Frontal cortex (tissue), 4 donors: ENCODE results near the gene EGFR. TPM values are rescaled to one million over a fixed set of nuclear protein-coding genes. Genes with fewer than 3 reads are reported as not detected.

ENCODE experiments used
- DNase-seq, 2 donors: peaks; one replicate each; pipeline ENCODE4 v3.0.0; 2012; ENCODE audit warnings: low spot score in 2 of 2
- FAIRE-seq: peaks from 2 replicates; lab custom pipeline; 2012; peaks lifted over from hg19 to GRCh38; lab: Jason Lieb, UNC
- total RNA-seq: library from RNA; depleted of rRNA; stranded (reverse); fragments of >200 nt; gene quantifications from one replicate; pipeline ENCODE4 v1.2.3, GENCODE V29; 2014
- donor health status: control.
- donor health status: control.
- donor health status: control.

The EGFR gene
- total RNA-seq, 1 donor from 2014 or later = 5.3 TPM

GRCh38 chr7:55112056-55112455 is 93.2 kb downstream of the EGFR start:
- FAIRE-seq (no peak), DNase-seq (no peak)

- FAIRE-seq (no peak), DNase-seq (no peak)
Measured at GRCh38 chr7:55113760-55114540, 95.1 kb downstream of the EGFR start.

- DNase-seq = no peak
- no peak for FAIRE-seq
Measured at GRCh38 chr7:55117286-55117685, 98.5 kb downstream of the EGFR start.

GRCh38 chr7:55118426-55118825 is 99.6 kb downstream of the EGFR start:
- FAIRE-seq (no peak), DNase-seq (no peak)

GRCh38 chr7:55119571-55119970 is 100.8 kb downstream of the EGFR start:
- FAIRE-seq = no peak
- no peak for DNase-seq

- no peak for FAIRE-seq
- no peak for DNase-seq
Measured at GRCh38 chr7:55120074-55120473, 101.3 kb downstream of the EGFR start.

- FAIRE-seq = no peak
Measured at GRCh38 chr7:55120501-55121198, 101.8 kb downstream of the EGFR start.

GRCh38 chr7:55121249-55121648 is 102.4 kb downstream of the EGFR start:
- DNase-seq (no peak), FAIRE-seq (no peak)

More at GRCh38 chr7:55120501-55121198, 101.8 kb downstream of the EGFR start:
- DNase-seq = no peak

GRCh38 chr7:55122263-55122662 is 103.4 kb downstream of the EGFR start:
- FAIRE-seq = no peak

GRCh38 chr7:55124989-55125875 is 106.4 kb downstream of the EGFR start:
- DNase-seq (no peak), FAIRE-seq (no peak)

More at GRCh38 chr7:55122263-55122662, 103.4 kb downstream of the EGFR start:
- DNase-seq = no peak

- FAIRE-seq (no peak), DNase-seq (no peak)
Measured at GRCh38 chr7:55127135-55127551, 108.3 kb downstream of the EGFR start.

- DNase-seq (no peak), FAIRE-seq (no peak)
Measured at GRCh38 chr7:55127622-55128081, 108.8 kb downstream of the EGFR start.

- DNase-seq (no peak), FAIRE-seq (no peak)
Measured at GRCh38 chr7:55128693-55129394, 110.0 kb downstream of the EGFR start.

- FAIRE-seq = no peak
Measured at GRCh38 chr7:55129541-55130394, 111.0 kb downstream of the EGFR start.

GRCh38 chr7:55130395-55131141 is 111.8 kb downstream of the EGFR start:
- FAIRE-seq (no peak), DNase-seq (no peak)

More at GRCh38 chr7:55129541-55130394, 111.0 kb downstream of the EGFR start:
- no peak for DNase-seq

- no peak for FAIRE-seq
- no peak for DNase-seq
Measured at GRCh38 chr7:55131142-55131929, 112.5 kb downstream of the EGFR start.

- FAIRE-seq (no peak), DNase-seq (no peak)
Measured at GRCh38 chr7:55132550-55132889, 113.7 kb downstream of the EGFR start.
